Endometrial microvascular endothelial cells (primary cell): ENCODE results near the gene AARSD1. TPM values are rescaled to one million over a fixed set of nuclear protein-coding genes. Genes with fewer than 3 reads are reported as not detected.
"Not testable (repeated sequence)": the region's sequence is repeated elsewhere in the genome, so short reads cannot be mapped to it uniquely, and the experiment has no call there.

Experiments used
- in situ Hi-C: cut with HindIII; loops from 2 replicates; pipeline ENCODE4 v1.10.0; 2017; ENCODE audit warnings: low sequenced_read_pairs, low pct_unique_long_range_greater_than_20kb; ENCODE audit errors: inconsistent ontology term
- total RNA-seq: library from RNA; depleted of rRNA; stranded (reverse); fragments of >200 nt; gene quantifications from one replicate; pipeline ENCODE4 v1.2.3, GENCODE V29; 2015; ENCODE audit errors: inconsistent ontology term

Gene AARSD1, protein sequence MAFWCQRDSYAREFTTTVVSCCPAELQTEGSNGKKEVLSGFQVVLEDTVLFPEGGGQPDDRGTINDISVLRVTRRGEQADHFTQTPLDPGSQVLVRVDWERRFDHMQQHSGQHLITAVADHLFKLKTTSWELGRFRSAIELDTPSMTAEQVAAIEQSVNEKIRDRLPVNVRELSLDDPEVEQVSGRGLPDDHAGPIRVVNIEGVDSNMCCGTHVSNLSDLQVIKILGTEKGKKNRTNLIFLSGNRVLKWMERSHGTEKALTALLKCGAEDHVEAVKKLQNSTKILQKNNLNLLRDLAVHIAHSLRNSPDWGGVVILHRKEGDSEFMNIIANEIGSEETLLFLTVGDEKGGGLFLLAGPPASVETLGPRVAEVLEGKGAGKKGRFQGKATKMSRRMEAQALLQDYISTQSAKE
- total RNA-seq, result 34.3 TPM

DNA sequence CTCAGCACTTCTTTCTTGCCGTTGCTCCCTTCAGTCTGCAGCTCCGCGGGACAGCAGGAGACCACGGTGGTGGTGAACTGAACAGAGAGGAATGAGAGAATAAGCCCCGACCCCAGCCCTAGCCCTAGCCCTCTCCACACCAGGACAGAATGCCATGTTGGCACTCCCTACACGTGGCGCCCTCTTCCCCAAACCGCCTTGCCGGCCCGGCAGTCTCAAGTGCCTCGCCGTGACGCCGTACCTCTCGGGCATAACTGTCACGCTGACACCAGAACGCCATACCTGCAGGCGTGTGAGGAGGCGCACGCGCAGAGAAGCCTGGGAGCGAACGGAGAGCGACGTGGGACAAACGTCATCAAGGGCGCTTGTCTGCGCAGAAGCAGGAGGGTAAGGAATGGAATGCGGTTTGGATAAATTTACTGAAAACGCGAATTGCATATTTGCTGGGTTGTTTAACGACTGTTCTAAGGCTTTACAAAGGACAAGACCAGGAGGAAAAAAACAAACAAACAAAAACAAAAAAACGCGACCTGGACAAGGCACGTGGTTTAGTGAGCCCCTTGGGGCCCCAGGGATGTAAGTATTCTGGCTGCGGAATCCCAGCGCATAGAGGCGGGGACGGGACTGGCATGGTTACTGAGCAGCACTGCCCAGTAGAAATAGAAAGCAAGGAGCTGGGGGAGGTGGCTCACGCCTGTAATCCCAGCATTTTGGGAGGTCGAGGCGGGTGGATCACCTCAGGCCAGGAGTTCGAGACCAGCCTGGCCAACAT, at the start of gene AARSD1:
Gene AARSD1, minus strand, starts transcription at position 294 of the 772 bp plus-strand sequence. Its CDS starts 14 bp downstream, at position 280.
- in situ Hi-C loops, result no loop called here

DNA sequence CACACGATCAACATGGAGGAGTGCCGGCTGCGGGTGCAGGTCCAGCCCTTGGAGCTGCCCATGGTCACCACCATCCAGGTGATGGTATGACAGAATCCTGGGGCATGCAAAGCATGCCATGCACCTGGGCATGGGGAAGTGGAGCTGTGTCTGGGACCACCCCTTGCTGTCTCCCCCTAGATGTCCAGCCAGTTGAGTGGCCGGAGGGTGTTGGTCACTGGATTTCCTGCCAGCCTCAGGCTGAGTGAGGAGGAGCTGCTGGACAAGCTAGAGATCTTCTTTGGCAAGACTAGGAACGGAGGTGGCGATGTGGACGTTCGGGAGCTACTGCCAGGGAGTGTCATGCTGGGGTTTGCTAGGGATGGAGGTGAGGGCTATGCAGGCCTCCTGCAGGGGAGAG, 49.0 kb upstream of the AARSD1 start:
- in situ Hi-C loops, result no loop called here

DNA sequence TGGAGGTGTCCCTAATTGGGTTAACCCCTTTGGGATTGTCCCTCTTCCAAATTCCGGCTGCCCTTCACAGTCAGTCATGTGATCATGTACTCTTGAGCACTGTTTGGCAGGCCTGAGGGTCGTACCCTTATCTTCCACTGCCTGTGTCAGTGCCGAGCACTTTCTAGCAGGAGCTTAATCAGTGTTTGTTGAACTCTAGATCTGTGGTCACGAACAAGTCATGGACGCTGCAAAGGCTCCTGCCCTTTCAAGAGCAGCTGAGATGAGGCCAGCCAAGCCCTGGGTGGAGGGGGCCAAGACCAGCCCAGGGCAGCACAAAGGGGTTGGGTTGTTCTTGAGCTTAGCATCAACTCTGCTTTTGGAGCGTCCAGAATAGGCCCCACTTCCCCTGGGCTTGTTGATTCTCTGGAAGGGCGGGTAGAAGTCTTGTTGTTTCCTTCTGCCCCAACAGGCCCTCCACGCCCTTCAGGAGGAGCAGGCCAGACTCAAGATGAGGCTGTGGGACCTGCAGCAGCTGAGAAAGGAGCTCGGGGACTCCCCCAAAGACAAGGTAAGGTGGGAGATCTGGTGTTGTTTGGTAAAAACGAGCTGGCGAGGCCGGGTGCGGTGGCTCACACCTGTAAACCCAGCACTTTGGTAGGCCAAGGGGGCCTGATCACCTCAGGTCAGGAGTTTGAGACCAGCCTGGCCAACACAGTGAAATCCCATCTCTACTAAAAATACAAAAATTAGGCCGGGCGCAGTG, 47.6 kb upstream of the AARSD1 start:
- in situ Hi-C loops, result no loop called here

DNA sequence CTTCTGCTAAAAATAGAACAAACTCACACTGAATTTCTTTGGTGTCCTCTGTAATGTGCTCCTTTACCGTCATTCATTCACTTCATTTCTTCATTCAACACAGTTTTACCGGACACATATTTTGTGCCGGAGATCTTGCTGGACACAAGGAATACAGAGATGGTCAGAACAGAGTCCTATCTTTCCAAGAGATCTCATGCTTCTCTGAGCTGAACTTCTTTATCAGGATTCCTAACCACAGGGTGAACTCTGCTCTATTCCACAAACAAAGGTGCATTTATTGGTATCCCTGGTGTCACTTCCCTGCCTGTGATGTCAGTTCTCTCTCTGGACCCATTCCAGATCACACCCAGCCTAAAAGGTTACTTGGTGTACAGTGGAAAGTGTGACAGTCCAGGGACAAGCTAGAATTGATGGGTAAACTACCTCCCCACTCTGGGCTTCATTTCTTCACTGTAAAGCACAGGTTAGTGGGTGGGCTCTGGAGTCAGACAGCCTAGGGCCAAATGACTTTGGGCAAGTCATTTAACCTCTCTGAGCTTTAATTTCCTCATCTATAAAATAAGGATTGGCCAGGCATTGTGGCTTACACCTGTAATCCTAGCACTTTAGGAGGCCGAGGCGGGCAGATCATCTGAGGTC, 46.5 kb upstream of the AARSD1 start:
- in situ Hi-C loops, result no loop called here

DNA sequence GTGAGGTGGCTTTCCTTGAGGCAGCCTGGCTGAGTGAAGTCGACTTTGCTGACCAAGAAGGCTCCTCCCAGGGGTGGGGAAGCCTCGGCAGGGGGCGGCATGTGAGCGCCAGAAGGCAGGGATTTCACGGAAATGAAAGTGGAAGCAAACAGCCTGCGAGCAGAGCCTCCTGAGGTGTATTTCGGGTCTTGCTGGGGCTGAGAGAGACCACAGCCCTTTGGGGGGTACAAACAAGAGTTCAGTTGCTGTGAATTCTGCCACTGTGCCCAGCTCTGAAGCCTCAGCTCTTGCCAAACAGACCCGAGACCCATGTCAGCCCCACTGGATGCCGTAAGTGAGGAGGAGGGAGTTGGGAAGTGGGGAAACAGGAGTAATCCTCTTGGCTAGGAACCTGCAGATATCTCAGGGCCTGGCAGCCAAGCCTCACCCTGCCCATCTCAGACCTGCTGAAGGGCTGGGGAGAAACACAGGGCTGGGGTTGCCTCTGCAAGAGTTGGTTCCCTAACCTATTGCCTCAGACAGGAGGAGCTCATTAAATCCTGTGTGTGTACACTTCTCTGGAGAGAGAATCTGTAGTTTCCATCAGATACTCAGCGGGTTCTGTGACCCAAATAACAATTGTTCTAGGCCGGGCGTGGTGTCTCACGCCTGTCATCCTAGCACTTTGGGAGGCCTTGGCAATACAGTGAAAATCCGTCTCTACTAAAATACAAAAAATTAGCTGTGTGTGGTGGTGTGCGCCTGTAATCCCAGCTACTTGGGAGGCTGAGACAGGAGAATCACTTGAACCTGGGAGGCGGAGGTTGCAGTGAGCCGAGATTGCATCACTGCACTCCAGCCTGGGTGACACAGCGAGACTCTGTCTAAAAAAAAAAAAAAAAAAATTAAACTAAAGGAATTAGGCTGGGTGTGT, 42.6 kb upstream of the AARSD1 start, which contains the start of gene IFI35:
Gene IFI35, plus strand, starts transcription at position 146 of the 913 bp plus-strand sequence. Its CDS starts 164 bp downstream, at position 310.
- in situ Hi-C loops, result no loop called here

DNA sequence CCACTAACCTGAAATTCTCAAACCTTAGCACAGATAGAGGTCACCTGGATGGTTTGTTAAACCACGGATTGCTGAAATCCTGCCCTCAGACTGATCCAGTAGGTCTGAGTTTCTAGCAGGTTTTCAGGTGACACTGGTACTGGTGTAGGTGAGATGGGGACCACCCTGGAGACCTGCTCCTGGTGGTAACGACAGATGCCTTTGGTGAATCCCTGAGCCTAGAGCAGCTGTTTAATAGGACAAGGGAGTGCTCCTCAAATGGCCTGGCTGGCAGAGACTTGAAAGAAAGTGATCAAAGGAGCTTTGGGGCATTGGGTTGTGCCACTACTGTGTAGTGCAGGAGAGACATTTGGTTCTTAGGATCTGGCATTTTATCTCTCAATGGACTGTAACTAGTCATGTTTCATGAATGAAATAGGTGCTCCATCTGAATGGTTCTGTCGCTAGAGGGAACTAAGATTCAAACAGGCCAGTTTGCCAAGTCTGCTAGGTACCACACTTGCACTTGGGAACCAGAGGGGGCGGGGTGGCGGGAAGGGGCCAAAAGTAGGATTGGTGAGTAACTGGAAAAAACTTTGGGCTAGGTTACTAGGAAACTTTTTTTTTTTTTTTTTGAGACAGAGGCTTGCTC, 39.4 kb upstream of the AARSD1 start:
- in situ Hi-C loops, result no loop called here

DNA sequence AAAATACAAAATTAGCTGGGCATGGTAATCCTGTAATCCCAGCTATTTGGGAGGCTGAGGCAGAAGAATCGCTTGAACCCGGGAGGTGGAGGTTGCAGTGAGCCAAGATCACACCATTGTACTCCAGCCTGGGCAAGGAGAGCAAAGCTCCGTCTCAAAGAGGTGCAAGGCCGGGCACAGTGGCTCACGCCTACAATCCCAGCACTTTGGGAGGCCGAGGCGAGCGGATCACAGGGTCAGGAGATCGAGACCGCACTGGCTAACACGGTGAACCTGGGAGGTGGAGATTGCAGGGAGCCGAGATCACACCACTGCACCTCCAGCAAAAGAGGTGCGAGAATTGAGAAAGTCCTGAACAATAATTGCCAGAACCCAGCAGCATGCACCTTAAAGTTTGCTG, 36.6 kb upstream of the AARSD1 start:
- in situ Hi-C loops, result not testable (repeated sequence)

DNA sequence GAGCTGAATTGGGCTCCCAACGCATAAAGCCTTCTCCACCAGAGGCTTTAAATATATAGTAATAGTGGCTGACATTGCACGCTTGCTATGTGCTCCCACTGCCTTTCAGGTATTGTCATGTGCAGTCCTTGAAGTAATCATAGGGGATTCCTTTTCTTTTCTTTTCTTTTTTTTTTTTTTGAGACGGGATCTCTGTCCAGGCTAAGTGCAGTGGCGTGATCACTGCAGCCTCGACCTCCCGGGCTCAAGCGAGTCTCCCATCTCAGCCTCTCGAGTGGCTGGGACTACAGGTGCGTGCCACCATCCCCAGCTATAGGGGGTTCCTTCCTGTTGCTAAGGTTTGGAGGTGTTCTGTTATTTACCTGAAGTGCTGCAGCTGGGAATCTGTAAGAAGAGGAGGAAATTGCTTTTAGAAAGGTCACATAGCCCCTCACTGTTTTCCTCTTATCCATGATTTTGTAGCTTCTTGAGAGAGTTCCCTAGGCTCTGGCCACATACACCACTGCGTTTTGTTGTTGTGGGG, 34.8 kb upstream of the AARSD1 start:
- in situ Hi-C loops, result no loop called here

DNA sequence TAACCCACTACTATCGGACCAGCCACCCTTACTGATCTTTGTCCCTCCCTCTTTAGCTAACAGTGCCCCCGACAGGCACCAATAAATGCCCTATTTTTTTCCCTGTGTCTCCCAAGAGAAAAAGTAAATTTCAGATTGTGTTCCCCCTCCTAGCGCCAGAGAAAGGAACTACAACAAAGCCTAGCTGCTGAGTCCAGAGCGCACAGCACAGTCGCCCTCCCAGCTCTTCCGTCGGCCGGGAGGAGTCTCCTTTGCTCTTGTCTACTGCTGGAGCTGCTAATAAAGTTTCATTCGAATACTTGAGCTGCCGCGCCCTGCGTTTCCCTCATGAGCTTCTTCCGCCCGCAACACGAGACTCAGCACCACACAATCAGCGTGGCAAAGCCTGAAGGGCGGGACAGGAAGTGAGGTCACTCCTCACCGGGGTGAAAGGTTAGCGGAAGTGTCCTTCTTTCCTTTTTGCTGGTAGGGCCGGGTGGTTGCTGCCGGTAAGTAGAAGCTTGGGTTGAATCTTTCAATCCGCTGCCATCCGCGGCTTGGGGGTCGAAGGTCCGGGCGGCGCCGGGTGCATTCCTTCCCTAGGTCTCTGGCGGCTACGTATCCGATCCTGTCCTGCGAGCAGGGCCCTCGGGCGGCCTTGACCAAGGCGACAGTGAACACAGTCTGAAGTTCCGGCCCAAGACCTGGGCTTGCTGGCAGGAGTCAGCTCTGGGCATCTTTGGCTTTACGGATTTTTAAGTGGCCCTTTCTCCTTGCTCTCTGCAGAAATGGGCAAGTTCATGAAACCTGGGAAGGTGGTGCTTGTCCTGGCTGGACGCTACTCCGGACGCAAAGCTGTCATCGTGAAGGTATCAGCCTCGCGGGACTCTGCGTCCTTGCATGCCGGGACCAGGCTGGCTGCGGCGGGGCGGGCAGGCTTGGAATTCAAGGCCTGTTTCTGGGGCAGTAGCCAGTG, 34.0 kb upstream of the AARSD1 start, which contains the start of gene RPL27:
Gene RPL27, plus strand, starts transcription at position 436 of the 955 bp plus-strand sequence. Its CDS starts 332 bp downstream, at position 768.
- in situ Hi-C loops, result no loop called here

DNA sequence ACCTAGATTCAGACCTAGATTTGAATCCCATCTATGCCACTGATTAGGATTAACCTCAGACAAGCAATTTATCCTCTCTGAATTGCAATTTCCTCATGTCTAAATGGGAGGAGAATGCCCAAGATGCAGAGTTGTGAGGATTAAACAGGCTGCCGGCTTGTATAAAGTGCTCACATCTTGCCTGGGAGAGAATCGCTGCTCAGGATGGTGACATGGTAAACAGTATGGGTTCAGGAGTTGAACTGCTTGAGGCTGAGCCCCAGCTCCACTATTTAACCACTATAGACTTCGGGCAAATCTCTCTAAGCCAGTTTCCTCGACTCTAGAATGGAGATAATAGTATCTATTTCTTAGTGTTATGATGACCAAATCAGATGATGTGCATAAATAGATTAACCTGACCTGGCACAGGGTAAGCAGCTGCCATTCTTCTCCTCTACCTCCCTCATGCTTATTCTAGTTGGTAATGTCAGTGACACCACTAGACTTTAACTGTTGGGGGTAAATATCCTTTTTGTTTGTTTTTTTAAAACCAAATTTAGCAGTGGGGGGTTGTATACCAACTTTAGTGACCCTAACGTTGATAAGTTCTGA, 33.2 kb upstream of the AARSD1 start:
- in situ Hi-C loops, result no loop called here

DNA sequence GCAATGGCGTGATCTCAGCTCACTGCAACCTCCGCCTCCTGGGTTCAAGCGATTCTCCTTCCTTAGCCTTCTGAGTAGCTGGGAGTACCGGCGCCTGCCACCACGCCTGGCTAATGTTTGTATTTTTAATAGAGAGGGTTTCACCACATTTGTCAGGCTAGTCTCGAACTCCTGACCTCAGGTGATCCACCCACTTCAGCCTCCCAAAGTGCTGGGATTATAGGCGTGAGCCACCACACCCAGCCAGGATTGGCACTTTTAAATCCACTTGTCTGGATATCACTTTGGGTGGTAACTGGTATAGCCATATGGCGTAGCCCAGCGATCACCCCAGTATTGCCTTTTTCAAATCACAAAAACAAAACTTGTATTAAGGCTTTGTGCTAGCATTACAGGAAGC, 29.7 kb upstream of the AARSD1 start:
- in situ Hi-C loops, result not testable (repeated sequence)

DNA sequence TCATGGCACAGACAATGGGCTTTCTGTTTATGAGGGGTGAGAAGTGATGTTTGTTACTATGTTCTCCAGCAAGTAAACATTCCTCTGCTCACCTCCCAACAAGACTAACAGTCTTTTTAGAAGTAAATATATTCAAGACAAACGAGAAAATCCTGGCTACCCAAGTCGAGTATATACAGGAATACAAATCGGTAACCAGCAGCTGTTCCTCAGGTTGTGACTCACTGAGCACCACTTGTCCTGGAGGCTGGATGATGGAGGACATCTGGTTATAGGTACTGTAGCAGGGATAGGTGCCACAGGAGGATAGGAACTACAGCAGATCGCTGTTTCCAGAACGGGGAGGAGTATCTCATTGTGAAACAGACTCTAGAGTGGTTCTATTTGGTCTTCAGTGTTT, 28.6 kb upstream of the AARSD1 start:
- in situ Hi-C loops, result no loop called here

DNA sequence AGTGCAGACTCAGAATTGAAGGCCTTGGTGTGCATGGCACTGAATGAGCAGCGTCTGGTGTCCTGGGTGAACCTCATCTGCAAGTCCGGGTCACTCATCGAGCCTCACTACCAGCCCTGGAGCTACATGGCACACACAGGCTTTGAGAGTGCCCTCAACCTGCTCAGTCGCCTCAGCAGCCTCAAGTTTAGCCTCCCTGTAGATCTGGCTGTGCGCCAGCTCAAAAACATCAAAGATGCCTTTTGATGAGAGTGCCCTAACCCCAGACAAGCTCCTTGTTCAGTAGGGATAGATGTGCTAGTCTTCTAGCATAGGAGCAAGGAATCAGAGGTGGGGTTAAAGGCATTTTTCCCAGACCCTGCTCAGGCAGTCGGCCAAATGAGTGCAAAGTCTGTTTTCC, 27.2 kb upstream of the AARSD1 start:
- in situ Hi-C loops, result no loop called here

DNA sequence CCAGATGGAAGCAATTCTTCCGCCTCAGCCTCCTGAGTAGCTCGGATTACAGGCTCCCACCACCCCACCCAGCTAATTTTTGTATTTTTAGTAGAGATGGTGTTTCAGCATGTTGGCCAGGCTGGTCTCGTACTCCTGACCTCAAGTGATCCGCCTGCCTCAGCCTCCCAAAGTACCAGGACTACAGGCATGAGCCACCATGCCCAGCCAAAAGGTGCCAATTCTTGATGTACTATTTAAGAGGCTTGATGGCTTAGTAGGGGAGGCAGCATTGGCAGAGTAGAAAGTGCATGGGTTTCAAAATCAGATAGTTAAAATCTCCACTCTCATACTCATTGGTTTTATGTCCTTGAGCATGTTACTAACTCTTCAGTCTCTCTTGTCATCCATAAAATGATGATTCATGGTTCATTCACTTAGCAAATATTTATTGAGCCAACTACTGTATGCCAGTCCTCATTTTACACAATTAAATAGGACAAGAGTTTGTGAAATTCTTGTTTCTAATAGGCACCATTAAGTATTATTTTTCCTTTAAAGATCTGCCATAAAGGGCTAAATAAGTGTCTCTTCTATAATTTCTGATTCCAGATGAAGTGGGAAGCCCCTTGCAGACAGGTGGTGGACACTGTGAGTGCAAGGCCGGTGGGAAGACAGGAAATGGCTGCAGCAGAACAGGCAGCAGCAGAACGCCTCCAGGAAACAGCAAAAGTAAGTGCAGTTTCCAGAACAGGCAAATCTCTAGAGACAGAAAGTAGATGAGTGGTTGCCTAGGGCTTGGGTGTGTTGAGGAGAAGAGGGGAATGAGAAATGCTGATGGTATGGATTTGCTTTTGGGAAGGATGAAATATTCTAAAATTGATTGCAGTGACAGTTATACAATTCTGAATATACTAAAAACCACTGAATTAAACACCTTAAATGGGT, 25.7 kb upstream of the AARSD1 start:
- in situ Hi-C loops, result no loop called here

DNA sequence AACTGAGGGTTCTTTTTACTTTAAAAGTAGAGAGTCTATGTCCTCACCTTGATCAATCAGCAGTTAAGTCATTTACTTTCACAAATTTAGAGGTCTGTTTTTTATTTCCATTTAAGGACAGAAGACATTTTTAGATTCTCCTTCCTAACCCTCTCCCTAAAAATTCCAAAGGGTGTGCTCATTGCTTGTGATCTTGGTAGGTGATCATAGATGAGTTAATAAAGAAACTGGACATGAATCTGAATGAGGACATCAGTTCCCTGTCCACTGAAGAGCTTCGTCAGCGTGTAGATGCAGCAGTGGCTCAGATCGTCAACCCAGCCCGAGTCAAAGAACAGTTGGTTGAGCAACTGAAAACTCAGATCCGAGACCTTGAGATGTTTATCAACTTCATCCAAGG, 24.9 kb upstream of the AARSD1 start:
- in situ Hi-C loops, result no loop called here
